Keratinocyte (primary cell): ENCODE measurements around the gene HOXD8. TPM values are rescaled to one million over a fixed set of nuclear protein-coding genes. Genes with fewer than 3 reads are reported as not detected.

Experiments used
- DNase-seq: peaks from one replicate; pipeline ENCODE4 v3.0.0-alpha.2; 2011; ENCODE audit warnings: low read depth, missing footprints, low spot score
- FAIRE-seq: peaks from 2 replicates; lab custom pipeline; 2011; peaks lifted over from hg19 to GRCh38; lab: Jason Lieb, UNC
- H2AFZ ChIP-seq: 2 replicates; pipeline ENCODE4 v1.6.0; 2012; ENCODE audit warnings: low read length, control low read depth, inconsistent platforms; ENCODE audit not compliant: control insufficient read depth
- H3K27ac ChIP-seq: 2 replicates; pipeline ENCODE4 v1.5.1; 2011; ENCODE audit warnings: low read length; ENCODE audit not compliant: control insufficient read depth, insufficient read depth
- H3K27me3 ChIP-seq: 3 replicates; pipeline ENCODE4 v1.6.0; 2011; ENCODE audit warnings: low read length; ENCODE audit not compliant: control insufficient read depth, insufficient read depth; ENCODE audit errors: extremely low read depth
- H3K36me3 ChIP-seq, 2 experiments: 2 replicates in 1 of 2; 3 replicates in 1 of 2; pipeline ENCODE4 v1.5.1; 2011; ENCODE audit warnings: low read length in 2 of 2, mild to moderate bottlenecking in 1 of 2; ENCODE audit not compliant: control insufficient read depth in 2 of 2, insufficient read depth in 2 of 2; ENCODE audit errors: extremely low read depth in 1 of 2
- H3K4me1 ChIP-seq: 3 replicates; pipeline ENCODE4 v1.5.1; 2011; ENCODE audit warnings: low read length; ENCODE audit not compliant: control insufficient read depth, insufficient read depth; ENCODE audit errors: extremely low read depth
- H3K4me2 ChIP-seq: 3 replicates; pipeline ENCODE4 v1.6.0; 2011; ENCODE audit warnings: low read depth, low read length; ENCODE audit not compliant: control insufficient read depth, insufficient read depth; ENCODE audit errors: extremely low read depth
- H3K4me3 ChIP-seq, 3 experiments: fragments of 200-600 bp in 1 of 3; sonication (generic) in 1 of 3; 2 replicates in 2 of 3; 3 replicates in 1 of 3; pipeline ENCODE4 v1.5.1; 2011 to 2016; ENCODE audit warnings: low read length in 3 of 3, mild to moderate bottlenecking in 3 of 3, control low read depth in 2 of 3, inconsistent platforms in 1 of 3, low read depth in 1 of 3, mixed read lengths in 1 of 3, mixed run types in 1 of 3, moderate library complexity in 1 of 3; ENCODE audit not compliant: control insufficient read depth in 2 of 3, insufficient read depth in 2 of 3; ENCODE audit errors: extremely low read depth in 1 of 3
- H3K79me2 ChIP-seq: 2 replicates; pipeline ENCODE4 v1.6.0; 2012; ENCODE audit warnings: low read length; ENCODE audit not compliant: control insufficient read depth, insufficient read depth
- H3K9ac ChIP-seq: 3 replicates; pipeline ENCODE4 v1.6.0; 2011; ENCODE audit warnings: low read length; ENCODE audit not compliant: control insufficient read depth, insufficient read depth; ENCODE audit errors: extremely low read depth
- H3K9me1 ChIP-seq: 3 replicates; pipeline ENCODE4 v1.6.0; 2011; ENCODE audit warnings: low read length; ENCODE audit not compliant: control insufficient read depth, insufficient read depth; ENCODE audit errors: extremely low read depth
- H3K9me3 ChIP-seq: 2 replicates; pipeline ENCODE4 v1.5.1; 2012; ENCODE audit warnings: low read depth, low read length; ENCODE audit not compliant: control insufficient read depth
- H4K20me1 ChIP-seq: 3 replicates; pipeline ENCODE4 v1.6.0; 2011; ENCODE audit warnings: low read length; ENCODE audit not compliant: control insufficient read depth, insufficient read depth; ENCODE audit errors: extremely low read depth
- EZH2 ChIP-seq: IDR thresholded peaks from one replicate; pipeline ENCODE4 v1.6.1; 2012; ENCODE audit warnings: inconsistent platforms, mild to moderate bottlenecking, low read length, moderate library complexity
- dilution Hi-C: fragments of 300-500 bp; cut with MboI; formaldehyde crosslinking; loops from one replicate; pipeline ENCODE4 v1.7.0; 2020; ENCODE audit warnings: low sequenced_read_pairs; ENCODE audit not compliant: extremely low pct_ligation_motif_present
- polyA plus RNA-seq, 5 experiments: library from polyadenylated mRNA; depleted of rRNA in 3 of 5; stranded (reverse) in 3 of 5; stranded (forward) in 1 of 5; unstranded in 1 of 5; fragments of >200 nt; gene quantifications; 1 replicate in 1 of 5; 2 replicates in 3 of 5; 3 replicates in 1 of 5; pipeline versions ENCODE4 v1.2.1 to v1.2.3, GENCODE V29; 2011 to 2012; ENCODE audit warnings: missing spikeins in 2 of 5, low read depth in 1 of 5, low replicate concordance in 1 of 5
- TF ChIP-seq, protein P1 (sequence below), 3 experiments: IDR thresholded peaks in 1 of 3; conservative IDR thresholded peaks in 1 of 3; optimal IDR thresholded peaks in 1 of 3; 2 replicates in 2 of 3; 3 replicates in 1 of 3; pipeline versions ENCODE3 to v1.5.1; 2011; ENCODE audit warnings: low read length in 3 of 3, mild to moderate bottlenecking in 3 of 3, moderate library complexity in 2 of 3, control low read depth in 1 of 3, inconsistent platforms in 1 of 3; ENCODE audit not compliant: insufficient read depth in 2 of 3; ENCODE audit errors: extremely low read depth in 1 of 3

Gene HOXD8
- polyA plus RNA-seq, 1 donor (not counting 4 experiments of a cell fraction or from before 2014, with no cell fraction given) = not detected

DNA sequence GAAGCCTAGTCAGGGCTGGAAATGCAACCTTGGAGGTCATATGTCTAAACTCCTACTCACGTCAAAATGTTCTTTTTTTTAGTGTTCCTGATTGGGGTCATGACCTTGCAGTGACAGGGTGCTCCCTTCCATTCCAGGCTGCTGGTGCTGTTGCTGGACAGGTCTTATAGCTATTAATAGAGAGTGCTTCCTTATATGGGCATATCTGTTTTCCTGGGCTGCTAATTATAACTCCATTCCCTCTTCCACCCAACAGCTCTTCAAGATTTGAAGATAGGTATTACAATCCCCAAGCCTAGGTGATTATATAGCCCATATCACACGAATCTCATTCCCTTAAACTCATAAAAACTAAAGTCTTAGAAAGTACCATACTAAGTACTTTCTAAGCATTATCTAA is 40.2 kb downstream of the HOXD8 start:
- DNase-seq = no peak
- Histone ChIP-seq H3K9me3 (peaks cover 5% of the 10 kb centered on the region), H3K4me1 (no peaks in the 10 kb centered on the region), H3K27me3 (peaks cover 74% of the 10 kb centered on the region), H3K4me3 (no peak overlapping the region), H2AFZ (no peak overlapping the region), H3K36me3 (no peaks in the 10 kb centered on the region), H3K79me2 (no peaks in the 10 kb centered on the region), H3K4me2 (no peak overlapping the region), H3K27ac (no peak overlapping the region), H3K9ac (no peak overlapping the region), H3K9me1 (no peaks in the 10 kb centered on the region), H4K20me1 (no peaks in the 10 kb centered on the region)
- dilution Hi-C loops = loop anchor here (25.0 kb wide), 1 partner anchor 468 kb away; no protein-coding TSS in a partner anchor
- TF ChIP-seq EZH2 = no peak
- TF ChIP-seq, protein P1, sequence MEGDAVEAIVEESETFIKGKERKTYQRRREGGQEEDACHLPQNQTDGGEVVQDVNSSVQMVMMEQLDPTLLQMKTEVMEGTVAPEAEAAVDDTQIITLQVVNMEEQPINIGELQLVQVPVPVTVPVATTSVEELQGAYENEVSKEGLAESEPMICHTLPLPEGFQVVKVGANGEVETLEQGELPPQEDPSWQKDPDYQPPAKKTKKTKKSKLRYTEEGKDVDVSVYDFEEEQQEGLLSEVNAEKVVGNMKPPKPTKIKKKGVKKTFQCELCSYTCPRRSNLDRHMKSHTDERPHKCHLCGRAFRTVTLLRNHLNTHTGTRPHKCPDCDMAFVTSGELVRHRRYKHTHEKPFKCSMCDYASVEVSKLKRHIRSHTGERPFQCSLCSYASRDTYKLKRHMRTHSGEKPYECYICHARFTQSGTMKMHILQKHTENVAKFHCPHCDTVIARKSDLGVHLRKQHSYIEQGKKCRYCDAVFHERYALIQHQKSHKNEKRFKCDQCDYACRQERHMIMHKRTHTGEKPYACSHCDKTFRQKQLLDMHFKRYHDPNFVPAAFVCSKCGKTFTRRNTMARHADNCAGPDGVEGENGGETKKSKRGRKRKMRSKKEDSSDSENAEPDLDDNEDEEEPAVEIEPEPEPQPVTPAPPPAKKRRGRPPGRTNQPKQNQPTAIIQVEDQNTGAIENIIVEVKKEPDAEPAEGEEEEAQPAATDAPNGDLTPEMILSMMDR (optimal IDR thresholded peaks at IDR 0.05 in 1 of 3, IDR thresholded peaks at IDR 0.05 in 1 of 3, conservative IDR thresholded peaks at IDR 0.05 in 1 of 3; ENCODE audit: extremely low read depth in 1 of 3, insufficient read depth in 2 of 3, low read length in 3 of 3) = no peak
- FAIRE-seq = no peak

DNA sequence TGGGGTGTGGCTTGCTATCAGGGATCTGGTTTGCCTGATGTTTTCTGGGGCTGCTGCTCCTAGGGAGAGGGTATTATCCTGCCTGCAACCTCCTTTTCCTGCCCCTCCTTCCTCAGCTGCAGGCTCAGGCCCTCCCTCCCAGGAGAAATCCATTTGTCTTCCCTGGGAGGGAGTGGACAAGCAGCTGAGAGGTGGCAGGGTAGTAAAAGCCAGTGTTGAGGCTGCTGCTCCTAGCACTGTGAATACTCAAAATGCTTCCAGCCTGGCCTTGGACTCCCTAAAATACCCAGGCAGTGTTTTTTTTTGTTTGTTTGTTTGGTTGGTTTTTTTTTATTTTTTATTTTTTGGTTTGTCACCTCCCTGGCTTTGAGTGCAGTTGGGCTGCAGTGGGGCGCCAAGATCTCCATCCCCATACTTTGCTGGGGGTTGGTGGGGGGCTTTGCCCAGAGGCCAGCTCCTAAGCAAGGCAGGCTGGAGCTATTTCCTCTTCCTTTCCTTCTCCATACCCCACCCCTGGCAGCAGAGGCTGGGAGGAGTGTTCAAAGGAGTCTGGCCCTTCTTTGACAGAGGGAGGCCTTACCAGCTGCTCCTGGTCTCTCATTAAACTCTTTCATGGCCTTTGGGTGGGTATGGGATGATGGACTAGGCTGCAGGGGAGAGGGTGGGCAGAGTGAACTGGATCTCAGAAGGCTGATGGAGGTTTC is 41.2 kb downstream of the HOXD8 start:
- FAIRE-seq = no peak
- no peak for TF ChIP-seq EZH2
- TF ChIP-seq, protein P1 (optimal IDR thresholded peaks at IDR 0.05 in 1 of 3, IDR thresholded peaks at IDR 0.05 in 1 of 3, conservative IDR thresholded peaks at IDR 0.05 in 1 of 3; ENCODE audit: extremely low read depth in 1 of 3, insufficient read depth in 2 of 3, low read length in 3 of 3) = no peak
- Histone ChIP-seq H3K9ac (no peak overlapping the region), H3K79me2 (no peaks in the 10 kb centered on the region), H3K4me1 (no peaks in the 10 kb centered on the region), H3K27me3 (peaks cover 74% of the 10 kb centered on the region), H3K4me2 (no peak overlapping the region), H3K9me3 (peaks cover 5% of the 10 kb centered on the region), H3K9me1 (no peaks in the 10 kb centered on the region), H3K36me3 (no peaks in the 10 kb centered on the region), H2AFZ (no peak overlapping the region), H4K20me1 (no peaks in the 10 kb centered on the region), H3K27ac (no peak overlapping the region), H3K4me3 (no peak overlapping the region)
- DNase-seq = no peak
- dilution Hi-C loops = loop anchor here (25.0 kb wide), 1 partner anchor 467 kb away; no protein-coding TSS in a partner anchor
